DOHH2 (cell line): ENCODE data around the gene KANK3.

Experiments
- H3F3A ChIP-seq: fragments of 200-600 bp; sonication (generic), shearing (Covaris generic); 2 replicates; pipeline ENCODE4 v1.6.0; 2016; ENCODE audit warnings: antibody characterized with exemption, mild to moderate bottlenecking; ENCODE audit not compliant: control insufficient read depth, insufficient read depth
- H3K27ac ChIP-seq: fragments of 200-600 bp; sonication (generic); 2 replicates; pipeline ENCODE4 v1.5.1; 2014; ENCODE audit warnings: low read depth, mild to moderate bottlenecking, low read length, moderate library complexity
- H3K27me3 ChIP-seq: fragments of 200-600 bp; sonication (generic); 2 replicates; pipeline ENCODE4 v1.6.1; 2014; ENCODE audit warnings: mild to moderate bottlenecking, low read length, mixed read lengths; ENCODE audit not compliant: control insufficient read depth
- H3K36me3 ChIP-seq: fragments of 200-600 bp; sonication (generic); 2 replicates; pipeline ENCODE4 v1.6.1; 2014; ENCODE audit warnings: mild to moderate bottlenecking, low read length, moderate library complexity, mixed read lengths; ENCODE audit not compliant: control insufficient read depth
- H3K4me1 ChIP-seq: fragments of 200-600 bp; sonication (generic); 2 replicates; pipeline ENCODE4 v1.6.1; 2014; ENCODE audit warnings: mild to moderate bottlenecking, low read length, mixed read lengths; ENCODE audit not compliant: control insufficient read depth
- H3K4me2 ChIP-seq: fragments of 200-600 bp; sonication (generic); 2 replicates; pipeline ENCODE4 v1.6.0; 2014; ENCODE audit warnings: mild to moderate bottlenecking, low read length, moderate library complexity
- H3K4me3 ChIP-seq: fragments of 200-600 bp; sonication (generic); 2 replicates; pipeline ENCODE4 v1.5.1; 2014; ENCODE audit warnings: mild to moderate bottlenecking, low read length, mixed read lengths
- H3K79me2 ChIP-seq: fragments of 200-600 bp; sonication (generic); 2 replicates; pipeline ENCODE4 v1.6.1; 2014; ENCODE audit warnings: mild to moderate bottlenecking, low read length, mixed read lengths; ENCODE audit not compliant: control insufficient read depth
- H3K9me2 ChIP-seq: fragments of 200-600 bp; sonication (generic); replicated peaks from 2 replicates; pipeline ENCODE4 v1.6.1; 2014; ENCODE audit warnings: mild to moderate bottlenecking, low read length, mixed read lengths; ENCODE audit not compliant: control insufficient read depth
- H3K9me3 ChIP-seq: fragments of 200-600 bp; sonication (generic); 2 replicates; pipeline ENCODE4 v1.6.1; 2014; ENCODE audit warnings: antibody characterized with exemption, low read length, mixed read lengths; ENCODE audit not compliant: control insufficient read depth, insufficient read depth
- H4K20me1 ChIP-seq: fragments of 200-600 bp; sonication (generic); 2 replicates; pipeline ENCODE4 v1.6.0; 2014; ENCODE audit warnings: low read depth, mild to moderate bottlenecking, antibody characterized with exemption, low read length, moderate library complexity; ENCODE audit not compliant: control insufficient read depth, insufficient read depth
- EZH2phosphoT487 ChIP-seq: fragments of 200-600 bp; sonication (generic); IDR thresholded peaks from 2 replicates; pipeline ENCODE4 v1.6.1; 2017; ENCODE audit warnings: borderline replicate concordance, mild to moderate bottlenecking, antibody characterized with exemption, low read length, moderate library complexity, mixed read lengths
- TF ChIP-seq, protein P1 (sequence below): fragments of 200-600 bp; sonication (generic); IDR thresholded peaks from one replicate; pipeline ENCODE4 v1.5.1; 2014; ENCODE audit warnings: antibody characterized with exemption, mild to moderate bottlenecking, low read depth, low read length; ENCODE audit not compliant: poor library complexity, severe bottlenecking

Gene KANK3

GRCh38 chr19:8321986-8322637, 20.9 kb downstream of the KANK3 start:
- Histone ChIP-seq H4K20me1 (peaks cover 23% of the 10 kb centered on the region), H3K79me2 (peaks cover 59% of the 10 kb centered on the region)

GRCh38 chr19:8321067-8321985, 21.7 kb downstream of the KANK3 start, which contains the start of the genes NDUFA7 and RPS28:
Gene NDUFA7, minus strand, starts transcription at chr19:8321375. Its CDS starts 17 bp downstream, at chr19:8321358.
Gene RPS28, plus strand, starts transcription at chr19:8321496. Its CDS starts 35 bp downstream, at chr19:8321531.
- Histone ChIP-seq H3K9me2 (no peaks in the 10 kb centered on the region), H3K79me2 (peaks cover 66% of the 10 kb centered on the region), H3K4me2 (peak within 1 kb of the TSS; percentile 84), H4K20me1 (peaks cover 23% of the 10 kb centered on the region), H3K27me3 (no peaks in the 10 kb centered on the region), H3K4me1 (peaks cover 73% of the 10 kb centered on the region), H3K27ac (peak within 1 kb of the TSS; percentile 67), H3K4me3 (peak within 1 kb of the TSS; percentile 92), H3K36me3 (peaks cover 57% of the 10 kb centered on the region), H3F3A (peaks cover 42% of the 10 kb centered on the region), H3K9me3 (no peaks in the 10 kb centered on the region)
- TF ChIP-seq EZH2phosphoT487, result no peak
- TF ChIP-seq, protein P1, sequence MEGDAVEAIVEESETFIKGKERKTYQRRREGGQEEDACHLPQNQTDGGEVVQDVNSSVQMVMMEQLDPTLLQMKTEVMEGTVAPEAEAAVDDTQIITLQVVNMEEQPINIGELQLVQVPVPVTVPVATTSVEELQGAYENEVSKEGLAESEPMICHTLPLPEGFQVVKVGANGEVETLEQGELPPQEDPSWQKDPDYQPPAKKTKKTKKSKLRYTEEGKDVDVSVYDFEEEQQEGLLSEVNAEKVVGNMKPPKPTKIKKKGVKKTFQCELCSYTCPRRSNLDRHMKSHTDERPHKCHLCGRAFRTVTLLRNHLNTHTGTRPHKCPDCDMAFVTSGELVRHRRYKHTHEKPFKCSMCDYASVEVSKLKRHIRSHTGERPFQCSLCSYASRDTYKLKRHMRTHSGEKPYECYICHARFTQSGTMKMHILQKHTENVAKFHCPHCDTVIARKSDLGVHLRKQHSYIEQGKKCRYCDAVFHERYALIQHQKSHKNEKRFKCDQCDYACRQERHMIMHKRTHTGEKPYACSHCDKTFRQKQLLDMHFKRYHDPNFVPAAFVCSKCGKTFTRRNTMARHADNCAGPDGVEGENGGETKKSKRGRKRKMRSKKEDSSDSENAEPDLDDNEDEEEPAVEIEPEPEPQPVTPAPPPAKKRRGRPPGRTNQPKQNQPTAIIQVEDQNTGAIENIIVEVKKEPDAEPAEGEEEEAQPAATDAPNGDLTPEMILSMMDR, result peak; percentile 23

More at GRCh38 chr19:8321986-8322637, 20.9 kb downstream of the KANK3 start:
- H3K9me3 ChIP-seq, result no peaks in the 10 kb centered on the region
- H3K27me3 ChIP-seq, result peaks cover 3% of the 10 kb centered on the region; the same call in 1 of the 2 replicates
- TF ChIP-seq EZH2phosphoT487, result no peak
- TF ChIP-seq, protein P1, result no peak
- peak overlapping the region; percentile 67 for H3K27ac ChIP-seq
- peaks cover 42% of the 10 kb centered on the region for H3F3A ChIP-seq
- H3K4me2 ChIP-seq, result peak overlapping the region; percentile 82
- peak overlapping the region; percentile 92 for H3K4me3 ChIP-seq
- H3K36me3 ChIP-seq, result peaks cover 51% of the 10 kb centered on the region
- H3K4me1 ChIP-seq, result peaks cover 66% of the 10 kb centered on the region
- H3K9me2 ChIP-seq, result no peaks in the 10 kb centered on the region

GRCh38 chr19:8320564-8321066, 22.4 kb downstream of the KANK3 start:
- TF ChIP-seq, protein P1, result no peak
- no peak for TF ChIP-seq EZH2phosphoT487
- Histone ChIP-seq H3K9me2 (no peaks in the 10 kb centered on the region), H4K20me1 (peaks cover 23% of the 10 kb centered on the region), H3F3A (peaks cover 42% of the 10 kb centered on the region), H3K27ac (peak overlapping the region; percentile 46), H3K27me3 (no peaks in the 10 kb centered on the region), H3K4me2 (peak overlapping the region; percentile 84), H3K4me1 (peaks cover 73% of the 10 kb centered on the region), H3K4me3 (peak overlapping the region; percentile 92), H3K9me3 (no peaks in the 10 kb centered on the region), H3K36me3 (peaks cover 63% of the 10 kb centered on the region), H3K79me2 (peaks cover 68% of the 10 kb centered on the region)
